IMR-90 (cell line): ENCODE data around the gene FOXI1.

ENCODE experiments used
- BHLHE40 ChIP-seq: fragments of 150-350 bp; IDR thresholded peaks from 2 replicates; pipeline ENCODE4 v1.6.1; 2016; ENCODE audit warnings: mild to moderate bottlenecking, low read depth, low read length
- CEBPB ChIP-seq: IDR thresholded peaks from 2 replicates; pipeline ENCODE4 v1.6.1; 2012; ENCODE audit warnings: low read depth, low read length, improper control_type of control experiment
- CHD1 ChIP-seq: IDR thresholded peaks from 2 replicates; pipeline ENCODE4 v1.6.1; 2012; ENCODE audit warnings: low read depth, low read length, improper control_type of control experiment
- CTCF ChIP-seq: conservative IDR thresholded peaks from 2 replicates; pipeline ENCODE4 v1.5.1; 2012; ENCODE audit warnings: mild to moderate bottlenecking, low read depth, low read length, improper control_type of control experiment
- ELK1 ChIP-seq: fragments of 150-350 bp; IDR thresholded peaks from 2 replicates; pipeline ENCODE4 v1.6.1; 2016; ENCODE audit warnings: low read depth, mild to moderate bottlenecking, low read length, moderate library complexity, borderline replicate concordance
- FOS ChIP-seq: fragments of 150-350 bp; IDR thresholded peaks from 2 replicates; pipeline ENCODE4 v1.6.1; 2016; ENCODE audit warnings: low read depth, low read length
- MAFK ChIP-seq: IDR thresholded peaks from 2 replicates; pipeline ENCODE4 v1.6.1; 2012; ENCODE audit warnings: low read depth, low read length, improper control_type of control experiment
- NFE2L2 ChIP-seq: fragments of 150-350 bp; IDR thresholded peaks from 2 replicates; pipeline ENCODE4 v1.6.1; 2016; ENCODE audit warnings: low read depth, mild to moderate bottlenecking, low read length
- POLR2A ChIP-seq: IDR thresholded peaks from 2 replicates; pipeline ENCODE4 v1.6.1; 2012; ENCODE audit warnings: mild to moderate bottlenecking, low read depth, low read length
- RAD21 ChIP-seq: IDR thresholded peaks from 2 replicates; pipeline ENCODE4 v1.6.1; 2012; ENCODE audit warnings: low read length, improper control_type of control experiment
- RFX5 ChIP-seq: IDR thresholded peaks from 2 replicates; pipeline ENCODE4 v1.8.0; 2012; ENCODE audit warnings: low read depth, mild to moderate bottlenecking, low read length, moderate library complexity
- SMC3 ChIP-seq: fragments of 150-350 bp; IDR thresholded peaks from 2 replicates; pipeline ENCODE4 v1.6.1; 2016; ENCODE audit warnings: low read depth, mild to moderate bottlenecking, antibody characterized with exemption, low read length, moderate library complexity
- TF ChIP-seq, protein P1 (sequence below): fragments of 150-350 bp; IDR thresholded peaks from 2 replicates; pipeline ENCODE4 v1.6.1; 2017; ENCODE audit warnings: mild to moderate bottlenecking, antibody characterized with exemption, low read length, low read depth

- TF ChIP-seq CTCF (no peak), POLR2A (no peak), SMC3 (no peak), CEBPB (no peak), BHLHE40 (no peak), NFE2L2 (no peak), CHD1 (no peak), RFX5 (no peak), RAD21 (no peak), ELK1 (no peak), MAFK (no peak), FOS (no peak)
- TF ChIP-seq, protein P1, sequence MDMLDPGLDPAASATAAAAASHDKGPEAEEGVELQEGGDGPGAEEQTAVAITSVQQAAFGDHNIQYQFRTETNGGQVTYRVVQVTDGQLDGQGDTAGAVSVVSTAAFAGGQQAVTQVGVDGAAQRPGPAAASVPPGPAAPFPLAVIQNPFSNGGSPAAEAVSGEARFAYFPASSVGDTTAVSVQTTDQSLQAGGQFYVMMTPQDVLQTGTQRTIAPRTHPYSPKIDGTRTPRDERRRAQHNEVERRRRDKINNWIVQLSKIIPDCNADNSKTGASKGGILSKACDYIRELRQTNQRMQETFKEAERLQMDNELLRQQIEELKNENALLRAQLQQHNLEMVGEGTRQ = no peak
These were observed 1.4 kb upstream of the FOXI1 start for GRCh38 chr5:170104299-170104698.
